ENCODE measurements around the gene MYO10. TPM values are rescaled to one million over a fixed set of nuclear protein-coding genes. Genes with fewer than 3 reads are reported as not detected.

The MYO10 gene
- total RNA-seq, 1 donor from 2014 or later, result 21.2 TPM

DNA sequence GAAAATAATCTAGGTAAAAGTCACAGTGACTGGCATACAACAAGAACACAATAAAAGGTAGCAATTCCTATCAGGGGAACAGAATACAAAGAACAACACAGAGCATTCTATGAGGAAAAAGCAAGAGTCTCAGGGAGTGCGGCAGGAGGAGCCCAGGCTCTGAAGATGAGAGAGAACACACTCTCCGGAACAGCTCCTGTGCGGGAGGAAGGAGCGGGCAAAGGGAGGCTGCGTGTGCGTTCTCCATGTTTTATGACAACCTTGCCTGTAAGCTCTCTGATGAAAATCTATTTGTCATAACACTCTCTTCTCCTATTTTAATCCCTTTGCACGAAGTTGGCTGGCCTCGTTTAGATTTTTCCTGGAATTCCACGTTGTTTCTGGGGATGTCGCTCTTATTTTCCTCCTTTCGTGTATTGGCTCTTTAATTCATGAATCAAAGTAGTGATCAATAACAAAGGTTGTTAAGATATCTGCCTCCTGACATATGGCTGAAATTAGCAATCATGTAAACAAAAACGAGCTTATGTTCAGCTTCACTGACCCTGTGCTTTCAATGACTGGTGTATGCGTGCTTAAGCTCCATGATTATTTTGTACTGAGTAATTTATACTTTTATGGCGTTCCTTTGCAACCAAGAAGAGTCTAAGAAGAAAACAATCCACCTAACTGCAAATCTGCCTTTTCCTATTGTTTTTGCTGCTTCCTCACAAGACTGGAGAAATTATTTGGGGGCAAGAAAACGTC, 109.5 kb downstream of the MYO10 start:
- DNase-seq (ENCODE audit: low spot score), result no peak

DNA sequence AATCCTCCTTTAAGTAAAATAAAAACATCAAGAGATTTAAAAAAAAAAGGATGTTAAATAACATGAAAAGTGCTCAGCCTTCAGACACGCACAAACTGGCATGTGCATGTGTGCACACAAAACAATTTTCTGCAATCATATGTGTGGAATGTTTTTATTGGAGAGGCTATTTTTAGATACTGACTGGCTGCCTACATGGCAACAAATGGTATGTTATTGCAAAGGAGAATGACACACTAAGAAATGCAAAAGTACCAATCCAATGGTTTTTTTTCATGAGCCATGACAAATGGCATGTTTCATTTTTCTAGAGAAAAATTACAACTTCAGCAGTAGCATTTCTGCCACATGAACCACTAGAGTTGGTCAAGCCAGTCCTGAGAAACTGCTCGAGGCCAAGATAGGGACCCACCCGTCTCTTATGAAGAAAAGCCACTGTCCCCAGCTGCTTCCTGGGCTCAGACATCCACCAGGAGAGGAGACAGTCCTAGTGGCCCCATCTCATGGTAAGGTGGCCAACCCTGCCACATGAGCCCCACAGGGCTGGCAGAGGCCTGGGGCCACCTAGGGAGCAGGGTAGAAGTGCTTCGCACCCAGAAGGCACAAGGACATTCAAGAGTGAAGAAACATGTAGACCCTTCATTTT, 116.4 kb downstream of the MYO10 start:
- DNase-seq (ENCODE audit: low spot score), result no peak

DNA sequence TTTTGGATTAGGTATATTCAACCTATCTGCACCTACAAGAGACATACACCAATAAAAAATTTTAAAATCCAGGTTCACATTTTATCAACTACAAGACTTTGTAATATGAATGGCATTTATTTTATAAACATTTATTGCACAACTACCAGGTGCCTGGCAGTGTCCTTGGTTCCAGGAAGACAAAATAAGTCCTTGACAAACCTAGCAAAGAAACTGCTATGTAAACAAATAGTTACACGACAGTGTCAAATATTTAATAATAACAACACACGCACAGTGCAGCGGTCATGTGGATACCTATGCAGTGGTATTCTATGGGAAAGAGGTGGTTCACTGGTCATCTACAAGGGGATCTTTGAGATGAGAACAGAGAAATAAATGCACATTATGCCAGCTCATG, 120.7 kb downstream of the MYO10 start:
- DNase-seq (ENCODE audit: low spot score), result no peak

DNA sequence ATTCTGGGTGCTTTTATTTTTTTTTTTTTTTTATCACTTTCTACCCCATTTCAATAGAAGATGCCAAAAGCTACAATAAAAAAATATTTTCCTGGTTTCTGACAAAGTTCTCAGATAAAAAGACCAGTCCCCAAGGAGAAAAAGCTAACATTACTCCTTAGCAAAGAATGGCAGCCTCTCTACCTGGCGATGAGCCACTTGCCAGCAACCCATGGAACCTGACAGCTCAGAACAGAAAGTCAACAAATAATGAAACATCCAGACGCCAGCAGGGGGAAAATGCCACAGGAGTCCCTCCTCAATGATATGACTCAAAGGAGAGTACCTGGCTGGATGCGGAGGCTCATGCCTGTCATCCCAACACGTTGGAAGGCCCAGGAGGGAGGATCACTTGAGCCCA, 123.2 kb downstream of the MYO10 start:
- no peak for DNase-seq (ENCODE audit: low spot score)

DNA sequence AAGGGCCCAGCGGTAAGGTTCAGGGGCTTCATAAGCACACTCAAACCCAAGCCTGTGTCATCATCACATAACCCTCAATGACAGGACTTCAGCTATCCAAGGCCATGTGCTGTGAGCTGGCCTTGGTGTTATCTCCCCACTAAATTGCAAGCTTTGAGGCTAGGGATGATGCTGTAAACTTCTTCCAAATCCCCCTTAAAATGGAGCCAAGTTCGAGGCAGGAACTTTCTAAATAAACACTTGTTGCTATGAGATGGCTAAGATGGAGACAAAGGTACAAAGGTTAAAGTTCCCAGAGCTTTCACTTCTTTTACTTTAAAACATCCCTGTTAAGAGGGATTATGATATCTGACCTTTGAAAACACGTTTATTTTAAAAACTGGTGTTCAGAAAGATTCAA, 123.6 kb downstream of the MYO10 start:
- DNase-seq (ENCODE audit: low spot score), result no peak

DNA sequence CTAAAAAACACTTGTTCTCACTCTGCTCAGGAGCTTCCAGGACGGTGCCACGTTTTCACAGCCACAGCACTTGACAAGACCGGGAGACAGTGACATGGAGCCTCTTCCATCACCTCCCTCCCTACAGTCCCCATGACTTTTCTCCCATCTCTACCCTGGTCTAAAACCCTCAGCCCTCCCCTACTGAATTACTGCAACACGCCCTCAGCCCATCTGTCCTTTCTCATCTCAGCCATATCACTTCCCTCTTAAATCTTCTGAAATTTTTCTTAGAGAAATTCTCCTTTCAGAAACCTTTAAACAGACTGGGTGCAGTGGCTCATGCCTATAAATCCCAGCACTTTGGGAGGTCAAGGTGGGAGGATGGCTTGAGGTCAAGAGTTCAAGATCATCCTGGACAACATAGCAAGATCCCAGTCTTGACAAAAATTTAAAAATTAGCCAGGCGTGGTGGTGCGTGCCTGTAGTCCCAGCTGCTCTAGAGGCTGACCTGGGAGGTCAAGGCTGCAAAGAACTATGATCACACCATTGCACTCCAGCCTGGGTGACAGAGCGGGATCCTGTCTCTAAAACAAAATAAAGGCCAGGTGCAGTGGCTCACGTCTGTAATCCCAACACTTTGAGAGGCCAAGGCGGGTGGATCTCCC, 125.8 kb downstream of the MYO10 start:
- no peak for DNase-seq (ENCODE audit: low spot score)

DNA sequence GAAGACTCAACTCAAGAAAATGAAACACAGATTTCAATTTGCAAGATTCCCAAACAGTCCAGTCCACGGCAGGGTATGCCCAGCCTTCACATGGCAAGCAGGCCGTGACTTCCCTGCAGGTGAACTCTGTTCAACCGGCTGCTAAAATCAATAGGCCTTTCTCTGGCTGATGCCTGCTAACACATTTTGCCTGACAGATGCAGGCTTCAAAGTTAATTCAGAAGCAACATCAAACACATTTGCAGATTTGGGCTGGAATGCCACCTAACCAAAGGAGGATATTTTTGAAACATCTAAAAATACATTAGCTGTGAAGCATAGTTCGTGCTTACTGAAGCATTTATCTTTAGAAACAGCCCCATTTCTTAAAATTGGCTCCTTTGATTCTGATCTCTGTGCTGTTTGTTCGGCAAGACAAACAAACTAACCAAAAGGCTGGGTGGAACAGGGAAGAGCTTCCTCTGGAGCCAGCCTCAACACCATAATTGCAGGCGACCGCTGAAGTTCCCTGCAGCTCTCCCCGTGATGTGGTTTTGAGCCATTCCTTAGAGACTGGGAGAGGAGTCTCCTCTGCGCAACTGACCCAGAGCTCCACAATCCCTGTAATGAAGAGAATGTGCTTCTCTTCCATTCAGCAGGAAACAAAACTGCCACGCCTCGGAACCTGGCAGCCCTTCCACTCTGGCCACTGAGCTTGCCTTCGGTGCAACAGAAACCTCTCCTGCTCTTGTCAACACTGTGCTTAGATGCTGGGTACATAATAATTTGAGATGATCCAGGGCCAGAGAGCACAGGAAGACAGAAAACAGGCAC, 126.5 kb downstream of the MYO10 start:
- DNase-seq (ENCODE audit: low spot score), result peak; percentile 64

DNA sequence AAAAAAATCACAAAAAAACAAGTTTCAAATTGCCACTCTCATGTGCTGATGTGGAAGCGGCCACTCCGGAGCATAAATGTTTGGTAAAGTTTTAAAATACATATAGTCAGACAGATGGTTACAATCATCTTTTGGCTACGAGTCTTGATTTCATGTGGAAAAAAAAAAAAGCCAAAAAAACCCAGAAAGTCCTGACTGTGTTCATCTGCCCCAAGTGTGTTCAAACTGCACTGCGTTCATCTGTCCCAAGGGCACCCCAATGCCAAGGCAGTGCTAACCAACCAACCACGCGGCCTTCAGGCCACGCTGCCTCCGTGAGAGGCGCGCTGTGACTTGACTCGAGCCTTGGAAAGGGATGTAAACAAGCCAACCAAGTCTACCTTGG, 127.1 kb downstream of the MYO10 start:
- no peak for DNase-seq (ENCODE audit: low spot score)

DNA sequence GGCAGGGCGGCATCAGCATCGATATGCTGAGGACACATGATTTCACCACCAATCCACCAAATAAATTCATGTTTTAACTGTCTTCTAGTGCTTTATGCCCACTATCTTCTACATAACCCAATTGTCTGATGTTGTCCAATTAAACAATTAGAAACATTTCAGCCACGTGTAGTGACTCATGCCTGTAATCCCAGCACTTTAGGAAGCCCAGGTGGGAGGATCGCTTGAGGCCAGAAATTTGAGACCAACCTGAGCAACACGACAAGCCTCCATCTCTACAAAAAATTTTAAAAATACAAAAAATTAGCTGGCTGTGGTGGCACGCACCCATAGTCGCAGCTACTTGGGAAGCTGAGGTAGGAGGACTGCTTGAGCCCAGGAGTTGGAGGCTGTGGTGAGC, 128.1 kb downstream of the MYO10 start:
- no peak for DNase-seq (ENCODE audit: low spot score)

DNA sequence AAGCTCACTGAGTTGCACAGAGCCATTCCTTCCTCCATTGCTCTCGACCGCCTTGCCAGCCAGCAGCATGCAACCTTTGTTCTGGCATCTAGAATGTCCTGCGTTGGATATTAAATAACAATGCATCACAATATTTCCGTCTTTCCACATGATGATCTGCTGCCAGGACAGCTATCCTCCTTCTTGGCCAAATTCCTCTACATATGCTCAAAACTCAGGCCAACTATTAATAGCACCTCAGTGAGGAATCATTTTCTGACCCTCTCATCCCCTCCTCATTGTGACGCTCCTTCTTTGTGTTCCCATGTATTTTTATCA, 128.6 kb downstream of the MYO10 start:
- no peak for DNase-seq (ENCODE audit: low spot score)

DNA sequence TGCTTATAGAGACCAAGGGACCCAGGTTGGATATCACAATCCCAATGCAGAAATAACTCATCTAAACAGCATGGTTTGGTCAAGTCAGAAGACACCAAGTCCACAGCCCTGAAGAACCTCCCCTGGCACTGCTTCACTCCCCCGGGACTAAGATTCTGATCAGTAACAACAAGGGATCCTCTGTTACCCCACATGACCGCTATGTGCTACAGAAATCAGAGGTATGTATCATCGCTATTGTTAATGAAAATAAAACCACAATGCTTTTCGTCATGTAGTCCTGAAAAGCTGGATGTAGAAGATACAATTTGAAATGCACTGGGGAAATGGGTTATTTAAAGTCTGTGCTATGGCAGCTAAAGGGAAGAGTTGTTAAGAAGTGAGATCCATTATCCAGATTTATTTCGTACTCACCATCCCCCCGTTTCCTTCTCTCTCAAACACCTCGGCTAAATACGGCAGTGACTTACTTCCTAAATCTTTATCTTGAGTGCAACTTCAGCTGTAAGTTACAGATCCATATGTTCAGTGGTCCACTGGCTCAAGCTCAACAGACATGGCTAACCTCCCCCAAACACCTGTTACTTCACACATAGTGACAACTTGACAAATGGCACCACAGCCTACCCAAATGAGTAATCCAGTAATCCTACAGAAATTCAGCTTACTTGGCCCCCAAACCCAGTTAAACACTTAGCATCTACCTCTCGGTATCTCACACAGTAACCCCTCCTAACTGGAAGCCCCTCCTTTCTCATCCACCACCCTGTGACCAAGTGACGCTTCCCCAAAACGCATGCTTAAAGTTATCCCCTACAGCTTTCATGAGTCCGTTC, 129.2 kb downstream of the MYO10 start:
- DNase-seq (ENCODE audit: low spot score), result peak; percentile 39

DNA sequence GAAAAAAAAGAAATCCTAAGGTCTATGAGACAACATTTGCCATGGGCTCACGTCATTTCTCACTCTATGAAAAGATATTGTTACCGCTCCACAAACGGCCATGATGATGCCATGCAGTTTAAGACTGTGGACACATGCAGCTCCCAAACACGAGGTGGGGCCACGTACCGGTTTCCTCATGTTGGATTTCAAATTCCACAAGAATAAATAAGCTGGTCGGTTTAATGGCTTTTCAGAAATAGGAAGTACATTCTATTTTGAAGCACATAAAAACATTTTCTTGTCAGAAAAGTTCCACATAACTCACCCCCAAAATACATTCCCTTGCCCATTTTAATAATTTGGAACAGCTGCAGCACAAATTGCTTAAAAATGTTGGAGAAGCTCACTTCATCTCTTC, 130.6 kb downstream of the MYO10 start:
- peak; percentile 11 for DNase-seq (ENCODE audit: low spot score)

DNA sequence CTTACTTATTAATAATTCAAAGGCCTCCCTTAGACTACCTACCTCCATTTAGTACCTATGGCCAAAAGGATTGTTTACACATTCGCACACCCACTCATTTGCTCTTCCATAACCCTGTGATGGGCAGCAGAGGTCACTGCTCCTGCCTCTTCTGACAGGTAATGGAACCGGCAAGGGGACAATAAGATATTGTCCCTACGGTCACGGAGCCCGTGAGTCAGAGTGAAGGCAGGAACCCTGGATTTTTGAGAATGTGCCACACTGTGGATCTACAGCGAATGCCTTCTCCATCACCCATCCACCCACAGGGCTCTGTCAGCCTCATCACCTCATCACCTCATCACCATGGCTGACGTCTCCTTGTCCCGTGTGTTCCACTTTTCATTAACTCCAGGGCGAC, 132.3 kb downstream of the MYO10 start:
- peak; percentile 49 for DNase-seq (ENCODE audit: low spot score)

DNA sequence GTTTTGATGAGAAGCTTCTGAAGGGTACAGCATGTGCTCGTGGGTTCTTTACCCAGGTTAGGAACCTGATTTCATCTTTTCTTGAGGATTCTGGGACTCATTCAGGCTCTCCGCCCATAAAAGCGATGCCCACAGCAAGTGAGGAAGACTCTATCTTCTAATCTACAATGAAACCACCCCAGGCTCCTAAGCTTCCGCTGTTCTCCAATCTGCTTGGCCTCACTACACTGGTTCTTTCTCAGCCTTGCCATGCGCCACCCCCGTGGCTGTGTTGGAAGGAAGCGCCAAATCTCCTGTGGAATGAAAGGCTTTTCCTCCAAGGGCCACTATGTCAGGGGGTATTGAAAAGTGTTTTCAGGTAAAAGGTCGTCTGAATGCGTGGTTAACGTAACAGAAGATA, 135.6 kb downstream of the MYO10 start:
- DNase-seq (ENCODE audit: low spot score), result peak; percentile 30

DNA sequence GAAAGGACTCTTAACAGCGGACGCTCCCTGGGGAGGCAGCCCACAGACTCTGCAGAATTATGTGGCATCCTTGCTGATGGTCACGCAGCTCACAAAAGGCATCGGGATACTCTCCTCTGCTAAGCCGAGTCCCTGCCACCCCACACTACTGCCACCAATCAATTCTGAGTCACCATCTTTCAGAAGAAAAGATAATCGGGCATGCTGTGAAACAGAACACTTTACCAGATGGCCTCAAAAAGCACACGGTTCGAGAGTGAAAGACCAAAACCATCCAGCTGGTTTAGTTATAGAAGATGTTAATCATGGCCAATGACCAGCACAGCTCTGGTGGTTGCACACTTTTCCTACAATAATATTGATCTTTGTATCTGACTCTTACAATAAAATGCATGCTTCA, 136.3 kb downstream of the MYO10 start:
- DNase-seq (ENCODE audit: low spot score), result peak; percentile 37

DNA sequence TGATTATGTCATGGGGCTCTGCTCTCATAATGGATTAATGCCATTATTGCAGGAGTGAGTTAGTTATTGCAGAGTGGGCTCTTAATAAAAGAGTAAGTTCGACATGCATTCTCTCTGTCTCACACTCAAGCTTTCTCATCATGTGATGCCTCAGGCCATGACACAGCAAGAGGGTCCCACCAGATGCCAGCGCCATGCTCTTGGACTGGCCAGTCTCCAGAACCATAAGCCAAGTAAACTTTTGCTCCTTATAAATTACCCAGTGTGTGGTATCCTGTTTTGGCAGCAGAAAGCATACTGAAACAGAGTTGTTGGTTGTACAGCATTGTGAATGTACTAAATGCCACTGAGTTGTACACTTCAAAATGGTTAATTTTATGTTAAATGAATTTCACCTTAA, 138.1 kb downstream of the MYO10 start:
- DNase-seq (ENCODE audit: low spot score), result peak; percentile 33

DNA sequence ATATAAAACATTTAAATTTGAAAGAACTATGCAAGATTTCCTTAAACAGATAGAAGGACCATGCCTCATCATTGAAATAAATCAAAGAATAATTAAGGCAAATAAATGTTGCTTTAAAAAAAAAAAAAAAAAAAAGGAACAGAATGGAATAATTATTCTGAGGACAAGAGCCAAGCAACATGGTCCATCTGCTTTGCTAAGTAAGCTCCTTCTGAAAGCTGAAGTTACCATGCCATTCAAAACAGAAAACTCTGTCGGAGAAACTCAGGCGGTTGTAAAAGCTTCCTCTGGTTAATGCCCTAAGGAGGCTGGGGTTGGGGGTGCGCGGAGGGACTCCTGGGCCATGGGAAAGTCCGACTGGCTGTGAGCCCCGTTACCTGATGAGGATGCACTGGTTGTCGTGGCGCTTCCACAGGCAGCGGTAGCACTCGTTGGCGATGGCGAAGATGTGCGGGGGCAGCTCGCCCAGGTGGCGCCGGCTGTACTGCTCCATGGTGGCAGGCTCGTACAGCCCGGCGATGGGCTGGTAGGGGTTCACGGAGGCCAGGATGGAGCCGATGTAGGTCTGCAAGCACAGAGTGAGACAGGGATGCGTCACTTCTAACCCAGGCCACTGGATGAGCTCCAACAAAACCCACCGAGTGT, 141.7 kb downstream of the MYO10 start:
- DNase-seq (ENCODE audit: low spot score), result peak; percentile 85

DNA sequence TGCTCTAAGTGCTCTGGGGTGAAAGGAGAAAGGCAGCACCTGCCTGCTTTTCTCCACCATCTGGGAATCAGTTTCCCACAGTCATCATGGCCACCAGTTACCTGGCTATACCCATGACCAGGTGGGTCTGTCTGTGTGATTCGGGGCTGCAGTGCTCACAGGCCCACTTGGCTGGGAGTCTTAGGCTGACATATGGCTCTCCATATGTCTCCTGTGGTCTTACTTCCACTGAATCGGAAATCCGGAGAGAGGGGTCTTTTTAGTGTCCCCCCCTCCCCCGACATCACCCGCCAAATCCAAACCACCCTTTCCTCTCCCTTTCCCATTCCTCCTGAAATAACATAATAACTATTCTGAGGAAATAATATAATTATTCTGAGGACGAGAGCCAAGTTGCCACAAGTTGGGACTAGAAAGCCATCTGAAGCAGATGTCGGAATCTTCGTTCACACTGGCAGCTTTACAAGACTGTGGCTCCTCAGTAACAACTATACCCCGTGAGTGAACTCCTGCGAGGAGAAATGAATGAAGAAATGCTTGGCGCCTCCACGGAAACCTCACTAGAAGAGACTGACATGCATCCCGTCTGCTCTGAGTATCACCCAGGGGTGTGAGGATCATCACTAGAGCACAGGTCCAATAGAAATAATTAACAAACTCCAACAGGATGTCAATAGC, 143.4 kb downstream of the MYO10 start:
- peak; percentile 11 for DNase-seq (ENCODE audit: low spot score)

DNA sequence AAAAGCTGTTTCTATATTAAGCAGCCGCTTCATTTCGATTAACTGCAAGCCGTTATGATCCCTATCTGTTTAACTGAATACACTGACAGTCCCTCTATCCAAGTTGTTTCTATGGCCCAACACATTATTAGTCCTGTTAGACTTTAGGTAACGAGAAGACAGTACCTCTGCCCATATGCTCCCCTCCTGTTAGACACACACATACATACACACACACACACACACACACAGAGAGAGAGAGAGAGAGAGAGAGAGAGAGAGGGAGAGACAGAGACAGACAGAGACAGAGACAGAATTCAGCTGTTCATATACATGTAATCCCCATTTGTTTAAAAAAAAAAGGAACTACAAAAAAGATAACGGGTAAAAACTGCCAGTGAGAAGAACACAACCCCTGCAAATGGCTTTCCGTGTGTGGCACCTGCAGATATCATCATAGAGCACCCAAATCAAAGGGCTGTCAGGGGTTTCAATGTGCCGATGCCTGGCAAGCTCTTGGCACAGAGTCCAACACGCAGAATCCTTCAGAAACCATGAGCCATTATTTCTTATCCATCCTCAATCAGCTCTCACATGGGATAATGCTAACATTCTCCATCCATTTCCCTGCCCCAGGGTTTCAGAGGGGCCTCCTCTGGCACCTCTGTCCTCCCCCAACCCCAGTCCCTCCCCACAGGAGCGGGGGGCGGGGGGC, 144.0 kb downstream of the MYO10 start:
- DNase-seq (ENCODE audit: low spot score), result peak; percentile 3
